Measurements from ENCODE around the gene ATP2B2. TPM values are rescaled to one million over a fixed set of nuclear protein-coding genes. Genes with fewer than 3 reads are reported as not detected.

Gene ATP2B2
- total RNA-seq, 1 experiment from 2014 or later: 0.21 TPM

- H3K27me3 ChIP-seq (ENCODE audit: control insufficient read depth, insufficient read depth, low read length): no peaks in the 10 kb centered on the region
- H3K36me3 ChIP-seq (replicated peaks; ENCODE audit: control insufficient read depth, insufficient read depth, low read length): peaks cover 13% of the 10 kb centered on the region
- no peak overlapping the region for H3K4me3 ChIP-seq (ENCODE audit: insufficient read depth, low read depth, low read length)
- no peak for DNase-seq
Measured at GRCh38 chr3:10290481-10291176, 214.8 kb downstream of the ATP2B2 start.

GRCh38 chr3:10289787-10290355 is 215.5 kb downstream of the ATP2B2 start:
- DNase-seq: no peak
- H3K36me3 ChIP-seq (replicated peaks; ENCODE audit: control insufficient read depth, insufficient read depth, low read length): peaks cover 13% of the 10 kb centered on the region

GRCh38 chr3:10289077-10289476 is 216.3 kb downstream of the ATP2B2 start:
- Histone ChIP-seq H3K36me3 (replicated peaks; ENCODE audit: control insufficient read depth, insufficient read depth, low read length) (peaks cover 12% of the 10 kb centered on the region), H3K27me3 (ENCODE audit: control insufficient read depth, insufficient read depth, low read length) (no peaks in the 10 kb centered on the region)
- no peak for DNase-seq

More at GRCh38 chr3:10289787-10290355, 215.5 kb downstream of the ATP2B2 start:
- Histone ChIP-seq H3K27me3 (ENCODE audit: control insufficient read depth, insufficient read depth, low read length) (no peaks in the 10 kb centered on the region), H3K4me3 (ENCODE audit: insufficient read depth, low read depth, low read length) (no peak overlapping the region)

GRCh38 chr3:10288575-10288960 is 216.8 kb downstream of the ATP2B2 start:
- Histone ChIP-seq H3K36me3 (replicated peaks; ENCODE audit: control insufficient read depth, insufficient read depth, low read length) (peaks cover 13% of the 10 kb centered on the region), H3K27me3 (ENCODE audit: control insufficient read depth, insufficient read depth, low read length) (no peaks in the 10 kb centered on the region), H3K4me3 (ENCODE audit: insufficient read depth, low read depth, low read length) (no peak overlapping the region)
- no peak for DNase-seq

More at GRCh38 chr3:10289077-10289476, 216.3 kb downstream of the ATP2B2 start:
- H3K4me3 ChIP-seq (ENCODE audit: insufficient read depth, low read depth, low read length): no peak overlapping the region

- DNase-seq: no peak
- H3K27me3 ChIP-seq (ENCODE audit: control insufficient read depth, insufficient read depth, low read length): no peaks in the 10 kb centered on the region
- no peak overlapping the region for H3K4me3 ChIP-seq (ENCODE audit: insufficient read depth, low read depth, low read length)
- peaks cover 16% of the 10 kb centered on the region for H3K36me3 ChIP-seq (replicated peaks; ENCODE audit: control insufficient read depth, insufficient read depth, low read length)
Measured at GRCh38 chr3:10287936-10288574, 217.3 kb downstream of the ATP2B2 start.

- H3K36me3 ChIP-seq (replicated peaks; ENCODE audit: control insufficient read depth, insufficient read depth, low read length): peaks cover 12% of the 10 kb centered on the region
- no peaks in the 10 kb centered on the region for H3K27me3 ChIP-seq (ENCODE audit: control insufficient read depth, insufficient read depth, low read length)
- DNase-seq: peak; percentile 79
- no peak overlapping the region for H3K4me3 ChIP-seq (ENCODE audit: insufficient read depth, low read depth, low read length)
Measured at GRCh38 chr3:10286596-10287295, 218.6 kb downstream of the ATP2B2 start.

- Histone ChIP-seq H3K27me3 (ENCODE audit: control insufficient read depth, insufficient read depth, low read length) (no peaks in the 10 kb centered on the region), H3K4me3 (ENCODE audit: insufficient read depth, low read depth, low read length) (no peak overlapping the region), H3K36me3 (replicated peaks; ENCODE audit: control insufficient read depth, insufficient read depth, low read length) (peaks cover 12% of the 10 kb centered on the region)
- no peak for DNase-seq
Measured at GRCh38 chr3:10286133-10286524, 219.3 kb downstream of the ATP2B2 start.

GRCh38 chr3:10285272-10286132 is 219.9 kb downstream of the ATP2B2 start:
- Histone ChIP-seq H3K36me3 (replicated peaks; ENCODE audit: control insufficient read depth, insufficient read depth, low read length) (peaks cover 14% of the 10 kb centered on the region), H3K4me3 (ENCODE audit: insufficient read depth, low read depth, low read length) (no peak overlapping the region), H3K27me3 (ENCODE audit: control insufficient read depth, insufficient read depth, low read length) (no peaks in the 10 kb centered on the region)
- no peak for DNase-seq

- DNase-seq: no peak
- Histone ChIP-seq H3K27me3 (ENCODE audit: control insufficient read depth, insufficient read depth, low read length) (no peaks in the 10 kb centered on the region), H3K4me3 (ENCODE audit: insufficient read depth, low read depth, low read length) (no peak overlapping the region), H3K36me3 (replicated peaks; ENCODE audit: control insufficient read depth, insufficient read depth, low read length) (peaks cover 19% of the 10 kb centered on the region)
Measured at GRCh38 chr3:10284496-10284895, 220.9 kb downstream of the ATP2B2 start.

GRCh38 chr3:10283638-10284037 is 221.7 kb downstream of the ATP2B2 start:
- no peaks in the 10 kb centered on the region for H3K27me3 ChIP-seq (ENCODE audit: control insufficient read depth, insufficient read depth, low read length)
- DNase-seq: no peak
- peaks cover 22% of the 10 kb centered on the region for H3K36me3 ChIP-seq (replicated peaks; ENCODE audit: control insufficient read depth, insufficient read depth, low read length)
- no peak overlapping the region for H3K4me3 ChIP-seq (ENCODE audit: insufficient read depth, low read depth, low read length)

GRCh38 chr3:10281951-10282350 is 223.4 kb downstream of the ATP2B2 start:
- Histone ChIP-seq H3K4me3 (ENCODE audit: insufficient read depth, low read depth, low read length) (no peak overlapping the region), H3K36me3 (replicated peaks; ENCODE audit: control insufficient read depth, insufficient read depth, low read length) (peaks cover 21% of the 10 kb centered on the region), H3K27me3 (ENCODE audit: control insufficient read depth, insufficient read depth, low read length) (no peaks in the 10 kb centered on the region)
- no peak for DNase-seq

- DNase-seq: no peak
- Histone ChIP-seq H3K36me3 (replicated peaks; ENCODE audit: control insufficient read depth, insufficient read depth, low read length) (peaks cover 25% of the 10 kb centered on the region), H3K4me3 (ENCODE audit: insufficient read depth, low read depth, low read length) (no peak overlapping the region), H3K27me3 (ENCODE audit: control insufficient read depth, insufficient read depth, low read length) (no peaks in the 10 kb centered on the region)
Measured at GRCh38 chr3:10280571-10280970, 224.8 kb downstream of the ATP2B2 start.

- no peak for DNase-seq
- Histone ChIP-seq H3K36me3 (replicated peaks; ENCODE audit: control insufficient read depth, insufficient read depth, low read length) (peaks cover 25% of the 10 kb centered on the region), H3K27me3 (ENCODE audit: control insufficient read depth, insufficient read depth, low read length) (no peaks in the 10 kb centered on the region), H3K4me3 (ENCODE audit: insufficient read depth, low read depth, low read length) (no peak overlapping the region)
Measured at GRCh38 chr3:10280177-10280529, 225.2 kb downstream of the ATP2B2 start.

Measured in H7 (cell line).